ENCODE data around the gene IL1B. TPM values are rescaled to one million over a fixed set of nuclear protein-coding genes. Genes with fewer than 3 reads are reported as not detected.

Gene IL1B
- total RNA-seq, 2 experiments from 2014 or later: not detected

DNA sequence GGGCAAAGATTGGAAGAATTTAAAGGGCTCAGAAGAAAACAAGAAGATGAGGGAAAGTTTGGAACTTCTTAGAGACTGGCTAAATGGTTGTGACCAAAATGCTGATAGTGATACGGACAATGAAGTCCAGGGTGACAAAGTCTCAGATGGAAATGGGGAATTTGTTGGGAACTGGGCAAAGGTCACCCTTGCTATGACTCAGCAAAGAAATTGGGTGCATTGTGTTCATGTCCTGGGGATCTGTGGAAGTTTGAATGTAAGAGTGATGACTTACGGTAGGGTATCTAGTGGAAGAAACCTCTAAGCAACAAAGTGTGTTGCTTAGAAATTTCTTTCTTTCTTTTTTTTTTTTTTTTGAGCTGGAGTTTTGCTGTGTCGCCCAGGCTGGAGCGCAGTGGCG lies 46.3 kb downstream of the IL1B start:
- no peaks in the 10 kb centered on the region for H4K20me1 ChIP-seq (ENCODE audit: insufficient read depth, low read length)
- BruUV-seq (replicated peaks): no TSS peak
- CTCF ChIA-PET (ENCODE audit: unreplicated experiment): no interaction called here
- H3K9me2 ChIP-seq (ENCODE audit: insufficient read depth, low read length): no peaks in the 10 kb centered on the region
- H3K27ac ChIP-seq (ENCODE audit: low read depth, low read length, poor library complexity, severe bottlenecking): no peak overlapping the region
- no peak for TF ChIP-seq CTCF (conservative IDR thresholded peaks at IDR 0.05; ENCODE audit: low read length)
- no peak for TF ChIP-seq EZH2phosphoT487 (IDR thresholded peaks at IDR 0.05; ENCODE audit: borderline replicate concordance, low read depth, low read length)
- H3K36me3 ChIP-seq (ENCODE audit: insufficient read depth, low read length): no peaks in the 10 kb centered on the region
- peaks cover 14% of the 10 kb centered on the region for H3K4me1 ChIP-seq (ENCODE audit: insufficient read depth, low read length, poor library complexity, severe bottlenecking)
- DNase-seq (ENCODE audit: low spot score): no peak
- no peaks in the 10 kb centered on the region for H3K9me3 ChIP-seq (ENCODE audit: low read length)
- no peak overlapping the region for H3K4me3 ChIP-seq (ENCODE audit: low read depth, low read length, poor library complexity, severe bottlenecking)
- POLR2A ChIA-PET: interaction anchor here (0.6 to 1.2 kb wide), 3 partner anchors 8 to 310 kb away, joined by 3 to 4 read pairs (median 3); partner anchors contain the start of gene NT5DC4
- no peak overlapping the region for H2AFZ ChIP-seq (ENCODE audit: low read length)
- intact Hi-C loops (cut with micrococcal nuclease; ENCODE audit: unreplicated experiment): no loop called here
- no peaks in the 10 kb centered on the region for H3K79me2 ChIP-seq (ENCODE audit: insufficient read depth, low read depth, low read length)
- no peak overlapping the region for H3K4me2 ChIP-seq (ENCODE audit: low read length)

DNA sequence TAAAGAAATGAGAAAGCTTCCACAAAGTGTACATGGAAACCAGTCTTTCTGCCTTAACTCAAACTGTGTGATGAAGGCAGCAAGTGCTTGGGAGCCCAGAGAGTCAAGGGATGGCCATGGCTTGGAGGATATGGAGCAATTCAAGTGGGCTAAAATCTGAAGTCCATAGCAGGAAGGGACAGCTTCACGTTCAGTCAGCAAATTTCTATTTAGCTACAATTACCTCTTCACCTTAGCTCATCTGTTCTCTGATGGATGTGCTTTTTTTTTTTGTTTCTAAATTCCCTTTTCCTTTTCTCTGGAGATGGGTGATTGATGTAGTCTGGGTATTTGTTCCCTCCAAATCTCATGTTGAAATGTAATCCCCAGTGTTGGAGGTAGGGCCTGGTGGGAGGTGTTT lies 47.4 kb downstream of the IL1B start:
- peaks cover 10% of the 10 kb centered on the region for H3K4me1 ChIP-seq (ENCODE audit: insufficient read depth, low read length, poor library complexity, severe bottlenecking)
- BruUV-seq (replicated peaks): no TSS peak
- CTCF ChIA-PET (ENCODE audit: unreplicated experiment): no interaction called here
- no peaks in the 10 kb centered on the region for H3K79me2 ChIP-seq (ENCODE audit: insufficient read depth, low read depth, low read length)
- H3K9me3 ChIP-seq (ENCODE audit: low read length): no peaks in the 10 kb centered on the region
- H4K20me1 ChIP-seq (ENCODE audit: insufficient read depth, low read length): no peaks in the 10 kb centered on the region
- TF ChIP-seq EZH2phosphoT487 (IDR thresholded peaks at IDR 0.05; ENCODE audit: borderline replicate concordance, low read depth, low read length) (no peak), CTCF (conservative IDR thresholded peaks at IDR 0.05; ENCODE audit: low read length) (no peak)
- H3K4me2 ChIP-seq (ENCODE audit: low read length): no peak overlapping the region
- no peak overlapping the region for H3K27ac ChIP-seq (ENCODE audit: low read depth, low read length, poor library complexity, severe bottlenecking)
- intact Hi-C loops (cut with micrococcal nuclease; ENCODE audit: unreplicated experiment): no loop called here
- H2AFZ ChIP-seq (ENCODE audit: low read length): no peak overlapping the region
- POLR2A ChIA-PET: interaction anchor here (0.6 to 1.6 kb wide), 4 partner anchors 8 to 16 kb away, joined by 3 to 6 read pairs (median 4); no protein-coding TSS in a partner anchor
- no peaks in the 10 kb centered on the region for H3K36me3 ChIP-seq (ENCODE audit: insufficient read depth, low read length)
- no peaks in the 10 kb centered on the region for H3K9me2 ChIP-seq (ENCODE audit: insufficient read depth, low read length)
- no peak overlapping the region for H3K4me3 ChIP-seq (ENCODE audit: low read depth, low read length, poor library complexity, severe bottlenecking)
- DNase-seq (ENCODE audit: low spot score): no peak

- H3K4me2 ChIP-seq (ENCODE audit: low read length): no peak overlapping the region
- H3K9me2 ChIP-seq (ENCODE audit: insufficient read depth, low read length): no peaks in the 10 kb centered on the region
- no peak for DNase-seq (ENCODE audit: low spot score)
- BruUV-seq (replicated peaks): no TSS peak
- intact Hi-C loops (cut with micrococcal nuclease; ENCODE audit: unreplicated experiment): no loop called here
- H3K79me2 ChIP-seq (ENCODE audit: insufficient read depth, low read depth, low read length): no peaks in the 10 kb centered on the region
- no peak overlapping the region for H2AFZ ChIP-seq (ENCODE audit: low read length)
- H3K36me3 ChIP-seq (ENCODE audit: insufficient read depth, low read length): no peaks in the 10 kb centered on the region
- CTCF ChIA-PET (ENCODE audit: unreplicated experiment): no interaction called here
- no peaks in the 10 kb centered on the region for H4K20me1 ChIP-seq (ENCODE audit: insufficient read depth, low read length)
- H3K4me1 ChIP-seq (ENCODE audit: insufficient read depth, low read length, poor library complexity, severe bottlenecking): peaks cover 5% of the 10 kb centered on the region
- H3K27ac ChIP-seq (ENCODE audit: low read depth, low read length, poor library complexity, severe bottlenecking): no peak overlapping the region
- POLR2A ChIA-PET: interaction anchor here (0.6 to 1.6 kb wide), 4 partner anchors 8 to 15 kb away, joined by 3 to 6 read pairs (median 4); no protein-coding TSS in a partner anchor
- no peak overlapping the region for H3K4me3 ChIP-seq (ENCODE audit: low read depth, low read length, poor library complexity, severe bottlenecking)
- TF ChIP-seq EZH2phosphoT487 (IDR thresholded peaks at IDR 0.05; ENCODE audit: borderline replicate concordance, low read depth, low read length) (no peak), CTCF (conservative IDR thresholded peaks at IDR 0.05; ENCODE audit: low read length) (no peak)
- no peaks in the 10 kb centered on the region for H3K9me3 ChIP-seq (ENCODE audit: low read length)
Measured at GRCh38 chr2:112788653-112789052, 47.9 kb downstream of the IL1B start.
